HG03571 (cell line): ENCODE measurements around the gene MRPL40.
A peak's percentile ranks its signal among the peaks of the same experiment; 100 is the strongest.

Source experiments
- ATAC-seq: cut with Tn5 transposase; IDR thresholded peaks from one replicate; pipeline ENCODE4 v1.9.1; 2021; ENCODE audit not compliant: unreplicated experiment

The MRPL40 gene

DNA sequence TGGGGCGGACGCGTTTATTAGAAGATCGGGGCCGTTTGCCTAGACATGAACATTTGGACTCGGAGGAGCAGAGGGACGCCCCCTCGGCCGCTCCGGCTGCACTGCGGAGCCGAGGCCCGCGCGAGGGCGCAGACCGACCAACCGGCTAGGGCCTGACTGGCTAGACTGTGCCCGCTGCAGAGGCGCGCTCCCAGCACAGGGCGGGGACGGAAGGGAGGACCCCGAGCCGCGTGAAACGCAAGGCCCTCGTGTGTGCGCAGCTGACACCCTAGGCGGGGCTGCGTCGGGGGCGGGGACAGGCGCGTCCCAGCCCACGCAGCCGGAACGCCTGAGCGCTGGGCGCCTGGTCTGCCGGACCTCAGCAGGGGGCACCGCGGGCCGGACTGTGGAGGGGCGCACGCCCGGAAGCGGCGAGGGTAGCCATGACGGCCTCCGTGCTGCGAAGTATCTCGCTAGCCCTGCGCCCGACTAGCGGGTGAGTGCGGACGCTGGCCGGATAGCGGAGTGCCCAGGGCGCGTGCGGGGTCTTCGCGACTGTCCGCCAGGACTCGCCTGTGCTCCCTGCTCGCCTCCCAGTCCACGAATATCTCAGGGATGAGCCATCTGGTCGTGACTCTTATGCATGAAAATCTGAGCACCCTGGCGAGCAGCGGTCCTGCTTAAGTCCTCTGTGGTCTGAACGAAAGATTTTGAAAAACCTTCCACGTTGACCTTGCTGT is at the start of gene MRPL40:
MRPL40 (plus strand) TSS at position 413 of the 719 bp plus-strand sequence; CDS start at position 423, 10 bp downstream.
- ATAC-seq = peak; percentile 76

DNA sequence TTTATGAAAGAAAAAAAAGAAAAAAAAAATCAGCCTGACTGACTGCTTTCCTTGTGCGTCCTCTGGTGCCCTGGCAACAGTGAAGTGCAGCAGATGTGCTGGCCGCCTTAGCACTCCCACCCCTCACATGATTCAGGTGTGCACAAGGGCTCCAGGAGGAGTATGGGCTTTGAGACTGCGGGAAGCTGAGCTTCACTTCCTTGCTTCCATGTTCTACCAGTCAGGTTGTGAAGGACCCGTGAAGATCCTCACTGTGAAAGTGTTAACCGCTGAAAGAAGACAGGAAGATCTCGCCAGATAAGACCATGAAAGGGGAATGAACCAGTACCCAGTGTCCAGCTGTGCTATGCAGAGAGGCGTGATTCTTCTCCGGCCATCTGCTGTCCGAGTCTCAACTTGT is 49.1 kb upstream of the MRPL40 start:
- ATAC-seq = no peak

DNA sequence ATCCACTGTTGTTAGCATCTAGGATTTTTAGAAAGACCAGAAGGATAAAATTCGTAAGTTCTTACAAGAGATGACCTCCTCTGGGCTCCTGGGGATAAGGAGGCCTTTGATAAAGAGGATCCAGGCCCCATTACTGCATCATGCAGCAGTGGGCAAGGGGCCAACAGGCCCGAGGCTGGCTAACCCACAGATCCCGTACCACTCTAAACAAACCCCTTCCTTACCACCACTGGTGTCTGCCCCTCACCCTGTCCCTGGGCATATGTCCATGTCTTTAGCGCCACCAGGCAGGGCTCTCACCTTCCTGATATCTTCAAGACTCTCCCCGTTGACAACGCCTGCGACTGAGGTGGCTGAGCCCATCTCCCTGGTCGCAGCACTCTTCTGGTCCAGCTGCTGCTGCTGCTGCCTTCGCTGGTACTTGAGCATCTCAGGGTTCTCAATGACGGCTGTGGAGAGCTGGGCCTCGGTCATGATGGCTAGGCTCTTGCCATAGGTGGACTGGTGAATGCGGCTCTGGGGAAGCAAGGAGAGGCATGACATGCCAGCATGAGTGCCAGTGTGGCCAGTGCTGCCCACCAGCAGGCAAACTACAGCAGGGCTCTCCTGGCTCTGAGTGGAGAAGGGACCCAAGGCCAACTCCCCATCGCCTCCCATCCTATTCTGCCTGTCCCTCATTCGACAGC is 47.0 kb upstream of the MRPL40 start:
- no peak for ATAC-seq

DNA sequence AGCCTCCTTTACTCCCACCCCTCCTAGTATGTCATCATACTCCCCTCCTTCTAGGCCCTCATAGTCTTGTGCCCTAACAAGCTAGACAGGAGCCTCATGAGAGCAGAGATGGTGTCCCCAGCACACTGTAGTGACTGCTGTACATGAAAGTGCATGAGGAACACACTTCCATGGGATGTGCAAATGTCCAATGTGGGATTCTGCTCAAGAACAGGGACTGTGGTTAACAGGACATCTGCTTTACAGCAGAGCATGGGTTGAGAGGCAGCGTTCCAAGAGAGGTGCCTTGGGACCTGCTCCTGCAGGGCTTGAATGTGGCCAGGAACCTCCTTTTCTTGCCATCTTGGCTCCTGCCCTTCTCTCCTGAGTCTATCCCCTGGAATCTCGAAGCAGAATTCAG is 46.1 kb upstream of the MRPL40 start:
- ATAC-seq = no peak

DNA sequence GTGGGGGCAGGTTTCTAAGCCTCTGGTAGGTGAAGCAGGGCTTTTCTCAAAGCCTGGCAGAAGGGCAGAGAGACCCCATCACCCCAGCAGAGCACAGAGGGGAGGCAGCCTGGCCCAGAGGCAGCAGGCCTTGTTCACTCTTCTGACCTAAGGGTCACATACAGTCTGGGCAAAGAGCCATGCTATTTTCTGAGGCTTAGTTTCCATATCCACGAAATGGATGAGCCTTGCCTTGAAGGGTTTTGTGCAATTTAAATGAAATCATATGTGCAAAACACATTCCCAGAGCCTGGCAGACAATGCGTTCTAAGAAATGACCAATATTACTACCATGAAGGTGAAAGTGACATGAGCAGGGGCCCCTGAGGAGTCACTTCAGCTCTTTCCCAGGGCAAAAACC is 45.3 kb upstream of the MRPL40 start:
- ATAC-seq = no peak

DNA sequence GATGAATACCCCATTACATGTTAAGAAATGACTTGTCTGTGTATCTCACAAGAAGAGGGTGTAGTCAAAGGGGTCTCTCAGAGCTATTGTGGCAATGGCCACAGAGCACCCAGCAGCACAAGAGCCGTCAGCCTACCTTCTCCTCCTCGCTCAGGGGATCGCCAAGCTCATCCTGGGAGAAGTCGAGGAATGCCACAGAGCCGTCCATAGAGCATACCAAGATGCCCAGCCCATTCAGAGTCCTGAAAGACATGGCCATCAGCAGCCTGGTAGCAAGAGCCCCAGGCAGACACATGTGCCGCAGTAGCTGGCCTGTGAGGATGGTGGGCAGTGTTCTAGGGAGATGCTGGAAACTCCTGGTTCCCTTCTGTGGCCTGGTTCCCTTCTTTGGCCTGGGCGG is 44.8 kb upstream of the MRPL40 start:
- no peak for ATAC-seq

DNA sequence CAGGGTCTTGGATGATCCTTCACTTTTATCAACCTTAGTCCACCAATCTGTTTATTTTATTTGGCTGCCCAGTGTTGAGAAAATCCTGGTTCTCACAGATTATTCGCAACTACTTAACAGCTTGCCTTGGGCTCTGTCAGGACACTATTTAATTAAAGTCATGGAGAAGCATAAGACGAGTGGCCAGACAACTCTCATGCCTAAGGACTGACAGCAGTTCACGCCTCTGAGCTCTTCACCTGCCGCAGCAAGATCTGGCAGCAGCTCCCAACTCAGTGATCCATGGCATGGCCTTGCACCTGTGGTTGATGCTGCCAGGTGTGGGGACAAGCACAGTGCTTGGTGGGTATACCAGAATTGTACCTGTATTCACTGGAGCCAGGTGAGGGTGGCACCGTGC is 38.6 kb upstream of the MRPL40 start:
- ATAC-seq = no peak

DNA sequence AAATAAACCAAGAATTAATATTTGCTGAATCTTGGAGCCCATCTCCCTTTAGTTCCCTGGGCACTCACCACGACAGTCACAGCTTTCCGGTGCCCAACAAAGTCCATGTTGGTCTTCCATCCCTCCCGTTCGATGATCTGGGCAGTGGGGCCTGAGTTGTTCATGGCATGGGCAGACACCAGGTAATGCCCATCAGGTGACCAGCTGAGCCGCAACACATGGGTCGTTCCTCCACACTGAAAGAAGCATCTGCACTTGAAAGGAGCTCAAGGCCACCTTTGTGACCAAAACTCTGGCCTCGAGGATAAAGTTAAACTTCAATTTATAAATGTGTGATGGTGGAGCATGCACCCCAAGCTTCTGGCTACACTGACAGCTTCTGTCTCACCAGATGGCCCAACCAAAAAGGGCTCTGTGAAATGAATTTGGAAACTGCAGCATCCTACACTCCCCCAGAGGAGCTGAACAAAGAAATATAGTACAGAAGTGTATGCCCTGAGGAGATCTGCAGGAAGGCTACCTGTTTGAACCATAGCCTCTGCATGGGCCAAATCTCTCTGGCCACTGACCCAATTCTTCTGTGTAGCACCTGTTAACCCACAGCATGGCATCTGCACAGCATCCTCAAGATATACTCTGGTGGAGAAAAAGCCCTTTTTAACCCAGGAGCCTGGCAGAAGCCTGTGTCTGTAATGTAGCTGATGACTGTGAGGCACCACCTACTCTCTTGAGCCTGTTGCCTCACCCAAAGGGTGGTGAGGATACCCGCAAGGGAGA is 37.9 kb upstream of the MRPL40 start:
- ATAC-seq = no peak

DNA sequence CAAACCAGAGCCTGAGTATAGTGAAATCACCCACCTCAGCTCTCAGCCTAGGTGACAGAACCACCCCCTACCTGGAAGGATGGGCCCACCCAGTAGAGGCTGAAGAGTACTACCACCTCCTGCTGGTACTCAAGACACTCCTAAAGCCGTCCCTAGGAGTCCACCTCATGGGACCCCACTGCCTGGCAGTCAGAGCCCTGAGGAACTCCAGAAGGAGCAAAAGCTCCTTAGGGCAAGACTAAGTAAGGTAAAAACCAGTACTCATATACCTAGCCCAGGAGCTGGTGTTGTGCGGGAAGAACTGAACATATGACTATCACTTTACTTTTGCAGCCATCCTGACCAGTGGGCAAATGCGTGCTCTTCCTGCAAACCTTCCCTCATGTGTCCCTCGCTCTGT is 37.1 kb upstream of the MRPL40 start:
- no peak for ATAC-seq

DNA sequence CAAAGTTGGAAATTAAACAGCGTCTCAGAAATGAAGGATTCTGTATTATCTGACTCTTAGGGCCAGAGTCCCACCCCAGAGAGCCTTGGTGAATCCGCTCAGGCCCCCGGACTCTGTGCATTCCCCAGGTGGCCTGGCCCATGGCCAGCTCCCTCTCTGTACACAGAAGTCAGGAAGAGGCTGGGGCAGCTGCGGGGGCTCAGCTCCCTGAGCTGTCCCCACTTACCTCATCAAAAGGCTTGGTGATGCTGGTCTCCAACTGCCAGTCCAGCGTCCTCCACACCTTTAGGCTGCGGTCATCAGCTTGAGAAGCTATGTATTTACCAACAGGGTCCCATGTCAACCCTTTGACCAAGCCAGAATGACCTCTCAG is 35.8 kb upstream of the MRPL40 start:
- no peak for ATAC-seq

DNA sequence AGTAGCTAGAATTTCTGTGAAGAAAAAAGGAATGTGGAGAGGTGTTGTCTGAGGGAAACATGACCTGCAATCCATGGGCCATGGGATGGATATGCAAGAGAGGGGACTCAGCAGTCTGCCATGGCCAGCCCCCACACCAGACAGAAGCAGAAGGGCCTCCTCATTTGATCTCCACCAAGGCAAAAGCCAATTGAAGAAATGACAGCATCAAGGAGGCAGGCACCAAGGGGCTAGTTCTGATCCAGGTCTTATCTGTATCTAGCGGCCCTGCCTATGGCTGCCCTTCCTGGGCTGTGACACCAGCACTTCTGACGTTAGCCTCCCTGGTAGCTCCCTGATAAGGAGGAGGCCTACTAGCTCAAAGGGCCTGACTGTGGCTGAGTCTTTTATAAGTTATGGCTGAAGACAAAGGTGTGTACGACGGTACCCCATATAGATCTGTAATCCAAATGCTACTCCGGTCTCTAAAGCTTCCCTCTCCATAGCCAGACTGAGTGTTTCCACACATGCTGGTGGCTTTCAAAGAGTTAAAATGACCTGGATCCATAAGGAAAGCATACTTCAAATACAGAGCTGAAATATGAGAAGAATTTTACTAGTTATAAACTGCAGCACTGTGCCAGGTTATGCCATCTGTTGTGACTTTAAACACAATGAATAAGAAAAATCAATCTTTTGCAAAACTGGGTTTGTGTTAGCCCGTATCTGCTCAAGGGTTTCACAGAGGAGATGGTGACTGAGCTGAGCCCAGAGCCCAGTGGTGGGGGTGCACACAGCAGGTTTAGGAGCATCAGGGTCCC is 35.2 kb upstream of the MRPL40 start:
- ATAC-seq = no peak

DNA sequence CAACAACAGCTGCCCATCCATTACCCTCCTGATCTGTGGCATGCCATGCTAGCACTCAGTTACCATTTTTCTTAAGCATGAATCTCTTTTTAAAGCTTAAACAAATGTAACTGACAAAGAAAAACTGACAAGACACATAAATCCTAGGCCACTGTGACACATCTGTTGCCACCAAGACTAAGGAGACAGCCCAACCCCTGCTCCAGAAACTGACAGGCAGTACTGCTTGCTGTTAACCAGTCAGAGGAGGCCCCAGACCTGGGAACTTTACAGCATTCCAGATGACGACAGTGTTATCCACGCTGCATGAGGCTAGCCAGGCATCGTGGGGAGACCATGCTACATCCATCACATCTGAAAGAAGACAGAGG is 34.6 kb upstream of the MRPL40 start:
- ATAC-seq = no peak

DNA sequence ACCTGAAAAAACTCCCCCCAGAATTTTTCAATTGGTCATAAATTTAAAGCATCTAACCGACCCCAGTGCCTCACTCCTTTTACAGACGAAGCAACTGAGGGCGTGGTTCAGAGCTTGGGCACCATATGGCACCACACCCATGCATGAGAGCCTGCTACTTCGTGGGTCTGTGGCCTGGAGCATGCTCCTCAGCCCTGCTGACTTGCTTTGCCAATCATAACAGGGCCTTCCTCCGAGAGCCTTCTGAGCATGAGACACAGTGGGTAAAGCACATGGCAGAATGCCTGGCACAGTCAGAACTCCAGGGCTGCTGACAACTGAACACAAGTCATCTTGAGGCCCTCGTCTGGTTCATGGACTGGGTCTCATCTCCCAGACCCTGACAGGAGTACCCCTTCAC is 34.1 kb upstream of the MRPL40 start:
- no peak for ATAC-seq

DNA sequence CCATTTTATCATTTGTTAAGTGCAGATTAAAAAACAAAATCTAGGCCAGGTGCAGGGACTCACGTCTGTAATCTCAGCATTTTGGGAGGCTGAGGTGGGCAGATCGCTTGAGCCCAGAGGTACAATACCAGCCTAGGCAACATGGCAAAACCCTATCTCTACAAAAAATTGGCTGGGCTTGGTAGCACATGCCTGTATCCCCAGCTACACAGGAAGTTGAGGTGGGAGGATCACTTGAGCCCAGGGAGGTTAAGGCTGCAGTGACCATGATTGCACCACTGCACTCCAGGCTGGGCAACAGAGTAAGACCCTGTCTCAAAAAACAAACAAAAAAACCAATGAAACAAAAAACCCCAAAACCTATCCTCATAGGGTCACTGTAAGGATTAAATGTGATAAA is 33.7 kb upstream of the MRPL40 start:
- ATAC-seq = no peak

DNA sequence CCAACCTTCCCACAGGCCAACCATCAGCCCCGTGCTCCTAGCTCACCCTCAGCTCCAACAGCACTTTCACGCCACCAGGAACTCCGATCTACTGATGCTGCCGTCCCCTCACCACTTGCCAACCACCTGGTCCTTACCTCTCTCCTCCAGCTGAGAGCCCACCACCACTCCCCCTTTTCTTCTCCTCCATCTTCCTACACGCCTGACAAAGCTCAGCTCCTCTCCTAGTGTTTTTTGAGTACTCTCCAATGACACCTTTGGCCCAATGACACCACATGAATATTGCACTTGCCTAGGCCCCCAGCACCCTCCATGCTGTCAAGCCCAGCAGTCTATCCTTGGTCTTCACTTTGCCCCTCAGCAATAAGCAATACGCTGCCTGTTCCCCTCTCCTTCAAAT is 31.5 kb upstream of the MRPL40 start:
- ATAC-seq = no peak

DNA sequence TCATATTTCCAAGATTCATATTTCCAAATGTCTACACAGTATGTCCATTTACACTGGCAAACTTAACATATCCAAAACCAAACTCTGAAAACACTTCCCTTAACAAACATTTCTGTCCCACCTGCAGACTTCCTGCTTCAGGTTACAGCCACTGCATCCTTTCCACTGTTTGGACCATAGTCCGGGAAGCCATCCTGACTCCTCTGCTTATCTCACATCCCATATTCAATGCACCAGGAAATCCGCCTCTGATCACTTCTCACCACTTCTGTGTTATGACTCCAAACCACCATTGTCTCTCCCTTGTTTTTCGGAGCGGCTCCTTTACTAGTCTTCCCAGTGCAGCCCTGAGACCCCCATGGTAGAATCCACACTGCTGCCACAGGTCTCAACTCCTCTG is 30.9 kb upstream of the MRPL40 start:
- ATAC-seq = no peak

DNA sequence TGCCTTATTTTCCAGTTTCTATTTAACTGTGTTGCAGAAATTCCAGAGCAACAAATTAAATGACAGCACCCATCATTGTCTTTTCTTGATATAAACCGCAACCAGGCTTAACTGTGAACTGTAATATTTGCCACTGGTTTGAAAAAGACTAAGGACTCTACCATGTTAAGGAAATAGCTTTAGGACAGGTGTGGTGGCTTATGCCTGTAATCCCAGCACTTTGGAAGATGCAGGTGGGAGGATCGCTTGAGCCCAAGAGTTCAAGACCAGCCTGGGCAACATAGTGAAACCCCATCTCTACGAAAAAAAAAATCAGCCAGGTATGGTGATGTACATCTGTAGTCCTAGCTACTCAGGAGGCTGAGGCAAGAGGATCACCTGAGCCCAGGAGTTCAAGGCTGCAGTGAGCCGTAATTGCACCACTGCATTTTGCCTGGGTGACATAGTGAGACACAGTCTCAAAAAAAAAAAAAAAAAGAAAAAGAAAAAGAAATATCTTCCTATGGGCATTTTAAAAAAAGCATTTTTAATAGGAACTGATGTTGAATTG is 29.6 kb upstream of the MRPL40 start:
- no peak for ATAC-seq

DNA sequence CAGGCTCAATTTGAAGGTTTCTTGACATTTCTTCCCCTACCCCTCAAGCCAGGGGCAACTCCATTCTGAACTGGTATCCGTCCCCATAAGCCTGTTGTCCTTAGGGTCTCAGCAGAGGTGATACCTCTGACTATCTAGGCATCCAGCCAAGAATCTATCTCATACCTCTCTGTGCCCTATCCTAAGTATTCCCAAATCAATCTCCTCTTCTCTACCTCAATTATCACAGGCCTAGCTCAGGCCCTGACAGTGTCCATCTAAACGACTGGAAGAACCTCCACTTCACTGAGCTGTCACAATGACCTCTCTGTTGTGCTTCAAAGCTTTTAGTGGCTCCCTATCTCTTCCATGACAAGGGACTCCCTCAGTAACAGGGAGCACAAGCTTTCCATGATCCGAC is 27.7 kb upstream of the MRPL40 start:
- ATAC-seq = no peak

DNA sequence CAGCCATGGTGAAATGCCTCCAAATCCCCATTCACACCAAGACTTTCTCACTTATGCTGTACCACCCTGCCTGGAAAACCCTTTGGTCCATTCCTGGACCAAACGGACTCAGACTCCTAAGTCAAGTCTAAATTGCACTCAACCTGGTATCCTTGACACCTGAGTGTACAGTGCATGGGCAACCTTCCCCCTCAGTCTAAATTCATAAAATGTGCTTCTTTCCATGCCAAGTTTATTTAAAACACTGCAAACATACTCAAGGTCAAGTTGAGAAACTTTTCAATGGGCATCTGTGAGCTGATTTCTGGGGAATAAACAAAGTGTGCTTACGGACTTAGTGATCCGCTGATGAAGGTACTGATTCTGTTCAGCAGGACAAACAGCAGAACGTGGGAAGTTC is 27.2 kb upstream of the MRPL40 start:
- ATAC-seq = no peak

DNA sequence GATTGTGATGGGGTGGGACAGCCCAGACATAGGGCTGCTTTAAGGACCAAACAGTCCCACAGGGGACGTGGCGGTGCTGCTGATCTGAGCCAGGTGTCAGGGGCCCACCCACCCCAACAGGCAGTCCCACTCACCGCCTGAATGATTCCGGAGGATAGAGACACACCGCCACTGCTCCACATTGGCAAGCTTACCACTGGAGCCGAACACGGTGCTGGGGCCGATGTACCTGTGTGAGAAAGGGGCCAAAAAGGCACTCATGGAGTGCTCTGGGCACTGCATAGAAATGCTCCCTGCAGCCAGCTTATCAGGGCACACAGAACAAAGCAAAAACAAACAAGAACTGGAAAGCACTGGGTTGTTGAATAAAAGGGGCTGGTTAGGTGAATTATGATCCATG is 26.7 kb upstream of the MRPL40 start:
- no peak for ATAC-seq

DNA sequence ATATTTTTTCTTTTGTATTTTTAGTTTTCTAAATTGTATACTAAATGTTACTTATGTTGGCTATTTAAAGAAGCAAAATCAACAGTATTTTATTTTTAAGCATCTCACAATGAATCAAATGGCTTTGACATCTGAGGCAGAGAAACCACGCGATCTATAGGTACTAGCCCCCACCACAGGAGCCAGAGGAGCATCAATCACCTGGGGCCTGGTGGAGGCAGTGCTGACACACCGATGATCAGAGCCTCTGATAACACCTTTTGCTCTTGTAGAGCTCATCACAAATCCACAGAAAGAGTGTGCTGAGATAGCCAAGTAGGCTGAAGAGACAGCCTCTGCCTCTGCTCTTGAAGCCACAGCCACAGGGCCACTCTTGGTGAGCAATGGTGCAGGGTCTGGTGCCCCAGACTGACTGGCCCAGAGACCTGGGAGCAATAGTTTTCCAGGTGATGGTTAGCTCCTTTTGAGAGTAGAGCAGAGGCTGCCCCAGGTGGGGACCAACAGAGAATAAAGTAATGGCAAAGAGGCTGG is 26.0 kb upstream of the MRPL40 start:
- no peak for ATAC-seq
